Brain pericyte (primary cell): Measurements from ENCODE around the gene HEMGN.

Source experiments
- DNase-seq: peaks from one replicate; pipeline ENCODE4 v3.0.0-alpha.2; 2012; ENCODE audit warnings: low read depth, low spot score

The HEMGN gene

DNA sequence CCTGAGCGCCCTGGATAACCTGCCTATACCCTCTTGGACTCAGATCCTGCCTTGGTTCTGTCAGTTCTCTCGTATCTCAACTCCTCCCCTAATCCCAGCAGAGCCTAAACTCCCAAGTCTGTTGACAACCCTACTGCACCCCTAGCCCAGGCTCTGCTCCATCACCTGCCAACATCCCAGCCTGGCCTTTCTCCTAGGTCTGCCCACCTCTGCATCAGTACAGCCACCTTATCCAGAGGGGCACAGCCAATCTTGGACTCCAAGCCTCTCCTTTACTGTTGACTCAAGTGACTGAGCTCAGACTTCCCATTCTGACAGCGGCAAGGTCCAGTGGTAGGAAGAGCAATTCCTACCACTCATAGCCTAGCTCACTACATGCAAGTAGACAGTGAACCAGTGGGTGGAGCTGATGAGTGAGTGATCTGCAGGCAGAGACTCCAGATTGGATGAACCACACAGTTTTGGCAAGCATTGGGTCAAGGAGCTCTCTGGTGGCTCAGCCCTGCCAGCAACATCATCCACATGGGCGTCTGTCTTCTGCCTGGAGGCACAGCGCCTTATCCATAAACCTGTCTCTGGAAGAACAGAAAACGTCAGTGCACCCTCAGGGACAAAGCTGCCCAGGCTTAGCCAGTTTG, 42.2 kb downstream of the HEMGN start:
- DNase-seq, result no peak

DNA sequence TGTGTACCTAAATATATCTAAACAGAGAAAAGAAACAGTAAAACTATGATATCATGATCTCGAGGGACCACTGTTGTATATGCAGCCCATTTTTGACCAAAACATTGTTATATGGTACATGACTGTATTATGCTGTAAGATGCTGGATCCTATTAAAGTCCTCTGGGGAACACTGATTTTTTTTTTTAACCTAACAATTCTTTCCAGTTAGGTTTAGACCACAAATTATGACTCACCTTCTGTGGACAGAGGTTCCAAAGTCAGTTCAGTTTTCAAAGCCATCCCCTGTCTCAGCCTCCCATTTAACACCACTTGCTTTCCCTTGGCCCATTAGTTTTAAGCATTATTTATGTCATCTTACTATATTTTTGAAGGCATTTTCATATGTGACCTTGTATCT, 42.8 kb downstream of the HEMGN start:
- no peak for DNase-seq

DNA sequence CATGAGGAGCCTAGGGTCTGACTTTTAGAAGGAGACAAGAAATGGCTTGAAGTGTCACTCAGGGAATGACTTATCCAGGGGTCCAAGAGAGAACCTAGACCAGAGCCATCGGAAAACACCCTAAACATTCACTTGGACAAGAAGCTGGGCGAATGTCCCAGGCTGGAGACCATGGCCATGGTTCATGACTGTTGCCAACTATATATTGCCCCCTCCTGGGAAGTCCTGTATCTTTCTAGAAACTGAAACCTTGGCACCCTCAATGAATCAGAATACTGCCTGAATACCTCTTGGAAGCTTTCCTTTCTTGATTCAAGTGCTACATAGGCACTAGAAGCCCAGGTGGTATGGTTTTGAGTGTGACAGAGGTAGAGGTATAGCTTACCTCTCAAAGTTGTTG, 45.6 kb downstream of the HEMGN start:
- no peak for DNase-seq

DNA sequence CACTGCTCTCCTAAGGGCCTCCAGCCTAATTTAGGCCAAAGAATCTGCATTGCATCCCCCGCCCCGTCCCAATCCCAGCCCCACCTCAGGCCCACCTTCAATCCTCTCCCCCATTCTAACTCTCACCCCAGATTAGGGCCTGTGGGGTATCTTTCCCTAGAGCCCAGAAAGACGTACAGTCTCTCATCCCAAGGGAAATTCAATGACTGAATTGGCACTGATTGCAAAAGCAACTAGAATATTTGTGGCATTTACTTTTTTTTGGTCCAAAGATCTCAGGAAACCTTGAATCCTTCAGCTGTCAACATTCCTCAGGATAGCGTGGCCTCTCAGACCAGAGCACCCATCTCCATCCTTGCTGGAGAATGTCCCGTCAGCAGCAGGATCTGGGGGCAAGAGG, 46.2 kb downstream of the HEMGN start:
- DNase-seq, result no peak

DNA sequence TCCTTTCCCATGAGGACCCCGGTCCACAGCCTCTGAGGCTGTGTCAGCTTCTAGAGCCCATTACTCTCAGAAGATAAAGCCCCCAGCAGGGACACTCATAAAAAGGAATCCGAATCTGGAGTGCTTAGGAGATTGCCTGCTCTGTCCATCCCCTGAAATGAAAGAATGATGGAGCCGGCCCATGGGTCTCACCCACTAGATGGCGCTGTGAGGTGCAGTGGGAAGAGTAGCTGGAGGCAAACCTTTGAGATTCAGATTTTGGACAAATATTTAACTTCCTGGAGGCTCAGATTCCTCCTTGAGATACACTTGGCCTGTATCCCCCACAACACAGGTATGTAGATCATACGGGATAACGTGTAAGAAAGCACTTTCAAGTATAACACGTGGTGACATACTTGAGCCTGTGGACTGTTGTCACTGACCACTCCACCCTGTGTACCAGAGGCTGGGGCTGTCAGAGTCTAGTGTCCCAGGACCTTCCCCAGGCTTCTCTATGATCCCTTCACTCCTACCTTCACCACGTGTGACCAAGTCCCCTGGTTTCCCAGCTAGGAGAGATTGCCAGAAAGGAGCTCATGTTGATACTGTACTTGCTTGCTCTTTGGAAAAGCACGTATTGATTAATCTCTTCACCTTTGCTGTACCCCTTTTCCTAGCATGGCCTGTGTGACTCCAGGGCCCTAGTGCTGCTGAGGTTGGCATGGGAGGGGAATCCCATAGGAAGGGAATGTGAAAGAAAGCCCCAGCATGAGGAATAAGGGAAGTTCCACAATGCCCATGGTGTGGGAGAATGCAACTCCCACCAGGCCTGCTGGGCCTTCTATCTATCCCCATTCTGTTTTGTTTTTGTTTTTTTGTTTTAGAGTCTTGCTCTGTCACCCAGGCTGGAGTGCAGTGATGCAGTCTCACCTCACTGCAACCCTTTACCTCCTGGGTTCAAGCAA, 47.8 kb downstream of the HEMGN start:
- no peak for DNase-seq

DNA sequence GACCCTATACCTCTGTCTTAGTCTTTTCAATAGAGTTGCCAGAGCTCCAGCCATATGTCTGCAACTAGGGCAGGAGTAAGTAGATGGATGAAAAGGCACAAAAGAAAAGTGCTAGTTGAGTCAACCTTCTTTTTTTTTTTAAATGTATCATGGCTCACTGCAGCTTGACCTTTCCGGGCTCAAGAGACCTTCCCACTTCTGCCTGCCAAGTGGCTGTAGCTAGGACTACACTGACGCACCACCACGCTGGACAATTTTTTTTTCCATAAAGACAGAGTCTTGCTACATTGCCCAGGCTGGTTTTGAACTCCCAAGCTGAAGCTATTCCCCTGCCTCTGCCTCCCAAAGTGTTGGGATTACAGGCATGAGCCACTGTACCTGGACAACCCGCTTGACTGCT, 57.6 kb downstream of the HEMGN start:
- DNase-seq, result no peak
